ENCODE results near the gene CYB5D1.
A peak's percentile ranks its signal among the peaks of the same experiment; 100 is the strongest.

CYB5D1 gene

DNA sequence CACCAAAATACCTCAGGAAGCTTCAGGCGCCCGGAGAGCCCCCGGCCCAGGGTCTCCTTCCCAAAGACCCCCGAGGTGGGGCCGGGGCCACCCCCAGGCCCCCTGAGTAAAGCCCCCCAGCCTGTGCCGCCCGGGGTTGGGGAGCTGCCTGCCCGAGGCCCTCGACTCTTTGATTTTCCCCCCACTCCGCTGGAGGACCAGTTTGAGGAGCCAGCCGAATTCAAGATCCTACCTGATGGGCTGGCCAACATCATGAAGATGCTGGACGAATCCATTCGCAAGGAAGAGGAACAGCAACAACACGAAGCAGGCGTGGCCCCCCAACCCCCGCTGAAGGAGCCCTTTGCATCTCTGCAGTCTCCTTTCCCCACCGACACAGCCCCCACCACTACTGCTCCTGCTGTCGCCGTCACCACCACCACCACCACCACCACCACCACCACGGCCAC lies 9.6 kb upstream of the CYB5D1 start:
- peaks cover 81% of the 10 kb centered on the region for H3K4me1 Mint-ChIP-seq
- H3K27me3 Mint-ChIP-seq = no peaks in the 10 kb centered on the region
- peak overlapping the region; percentile 35 to 46 for H3K4me3 Mint-ChIP-seq
- DNase-seq = no peak
- H3K27ac Mint-ChIP-seq = peak overlapping the region; percentile 46 to 59
- no peak for ATAC-seq
- H3K9me3 Mint-ChIP-seq = no peaks in the 10 kb centered on the region

DNA sequence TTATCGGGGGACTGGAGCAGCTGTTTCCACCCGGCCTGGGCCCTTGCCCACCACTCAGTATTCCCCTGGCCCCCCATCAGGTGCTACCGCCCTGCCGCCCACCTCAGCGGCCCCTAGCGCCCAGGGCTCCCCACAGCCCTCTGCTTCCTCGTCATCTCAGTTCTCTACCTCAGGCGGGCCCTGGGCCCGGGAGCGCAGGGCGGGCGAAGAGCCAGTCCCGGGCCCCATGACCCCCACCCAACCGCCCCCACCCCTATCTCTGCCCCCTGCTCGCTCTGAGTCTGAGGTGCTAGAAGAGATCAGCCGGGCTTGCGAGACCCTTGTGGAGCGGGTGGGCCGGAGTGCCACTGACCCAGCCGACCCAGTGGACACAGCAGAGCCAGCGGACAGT lies 9.1 kb upstream of the CYB5D1 start:
- no peak overlapping the region for H3K27ac Mint-ChIP-seq
- DNase-seq = no peak
- peaks cover 83% of the 10 kb centered on the region for H3K4me1 Mint-ChIP-seq
- H3K9me3 Mint-ChIP-seq = no peaks in the 10 kb centered on the region
- ATAC-seq = no peak
- H3K4me3 Mint-ChIP-seq = no peak overlapping the region
- no peaks in the 10 kb centered on the region for H3K27me3 Mint-ChIP-seq

DNA sequence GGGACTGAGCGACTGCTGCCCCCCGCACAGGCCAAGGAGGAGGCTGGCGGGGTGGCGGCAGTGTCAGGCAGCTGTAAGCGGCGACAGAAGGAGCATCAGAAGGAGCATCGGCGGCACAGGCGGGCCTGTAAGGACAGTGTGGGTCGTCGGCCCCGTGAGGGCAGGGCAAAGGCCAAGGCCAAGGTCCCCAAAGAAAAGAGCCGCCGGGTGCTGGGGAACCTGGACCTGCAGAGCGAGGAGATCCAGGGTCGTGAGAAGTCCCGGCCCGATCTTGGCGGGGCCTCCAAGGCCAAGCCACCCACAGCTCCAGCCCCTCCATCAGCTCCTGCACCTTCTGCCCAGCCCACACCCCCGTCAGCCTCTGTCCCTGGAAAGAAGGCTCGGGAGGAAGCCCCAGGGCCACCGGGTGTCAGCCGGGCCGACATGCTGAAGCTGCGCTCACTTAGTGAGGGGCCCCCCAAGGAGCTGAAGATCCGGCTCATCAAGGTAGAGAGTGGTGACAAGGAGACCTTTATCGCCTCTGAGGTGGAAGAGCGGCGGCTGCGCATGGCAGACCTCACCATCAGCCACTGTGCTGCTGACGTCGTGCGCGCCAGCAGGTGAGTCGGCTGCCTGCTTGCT lies 8.6 kb upstream of the CYB5D1 start:
- no peaks in the 10 kb centered on the region for H3K9me3 Mint-ChIP-seq
- H3K4me1 Mint-ChIP-seq = peaks cover 87% of the 10 kb centered on the region
- H3K27ac Mint-ChIP-seq = peak overlapping the region in 1 of 2 donors; percentile 12
- no peak overlapping the region for H3K4me3 Mint-ChIP-seq
- no peaks in the 10 kb centered on the region for H3K27me3 Mint-ChIP-seq
- DNase-seq (no peak), ATAC-seq (no peak)

DNA sequence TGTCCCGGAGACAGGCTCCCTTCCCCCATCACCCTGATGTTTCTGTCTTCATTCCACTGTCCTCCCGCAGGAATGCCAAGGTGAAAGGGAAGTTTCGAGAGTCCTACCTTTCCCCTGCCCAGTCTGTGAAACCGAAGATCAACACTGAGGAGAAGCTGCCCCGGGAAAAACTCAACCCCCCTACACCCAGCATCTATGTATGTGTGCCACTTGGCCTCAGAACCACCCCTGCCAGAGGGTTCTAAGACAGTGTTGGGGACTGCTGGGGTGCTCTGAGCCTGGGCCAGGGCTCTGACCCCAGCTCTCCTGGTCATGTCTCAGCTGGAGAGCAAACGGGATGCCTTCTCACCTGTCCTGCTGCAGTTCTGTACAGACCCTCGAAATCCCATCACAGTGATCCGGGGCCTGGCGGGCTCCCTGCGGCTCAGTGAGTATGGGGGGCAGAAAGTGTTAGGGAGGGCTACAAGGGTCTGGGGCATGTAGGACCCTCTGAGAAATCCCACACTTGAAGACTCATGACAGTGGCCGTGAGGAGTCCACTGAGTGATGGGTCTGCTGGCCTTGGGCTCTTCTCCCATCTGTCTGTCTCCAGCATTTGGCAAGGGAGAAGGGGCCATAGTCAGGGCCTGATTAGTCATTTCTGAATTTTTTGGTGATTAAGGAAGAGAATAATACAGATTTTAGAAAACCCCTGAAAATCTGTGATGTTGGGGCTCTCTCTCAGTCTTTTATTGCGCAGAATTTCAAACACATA lies 7.9 kb upstream of the CYB5D1 start:
- ATAC-seq (no peak), DNase-seq (no peak)
- Mint-ChIP-seq H3K4me1 (peaks cover 85% of the 10 kb centered on the region), H3K27me3 (no peaks in the 10 kb centered on the region), H3K4me3 (peak overlapping the region in 1 of 2 donors; percentile 51), H3K27ac (peak overlapping the region in 1 of 2 donors; percentile 71), H3K9me3 (no peaks in the 10 kb centered on the region)

DNA sequence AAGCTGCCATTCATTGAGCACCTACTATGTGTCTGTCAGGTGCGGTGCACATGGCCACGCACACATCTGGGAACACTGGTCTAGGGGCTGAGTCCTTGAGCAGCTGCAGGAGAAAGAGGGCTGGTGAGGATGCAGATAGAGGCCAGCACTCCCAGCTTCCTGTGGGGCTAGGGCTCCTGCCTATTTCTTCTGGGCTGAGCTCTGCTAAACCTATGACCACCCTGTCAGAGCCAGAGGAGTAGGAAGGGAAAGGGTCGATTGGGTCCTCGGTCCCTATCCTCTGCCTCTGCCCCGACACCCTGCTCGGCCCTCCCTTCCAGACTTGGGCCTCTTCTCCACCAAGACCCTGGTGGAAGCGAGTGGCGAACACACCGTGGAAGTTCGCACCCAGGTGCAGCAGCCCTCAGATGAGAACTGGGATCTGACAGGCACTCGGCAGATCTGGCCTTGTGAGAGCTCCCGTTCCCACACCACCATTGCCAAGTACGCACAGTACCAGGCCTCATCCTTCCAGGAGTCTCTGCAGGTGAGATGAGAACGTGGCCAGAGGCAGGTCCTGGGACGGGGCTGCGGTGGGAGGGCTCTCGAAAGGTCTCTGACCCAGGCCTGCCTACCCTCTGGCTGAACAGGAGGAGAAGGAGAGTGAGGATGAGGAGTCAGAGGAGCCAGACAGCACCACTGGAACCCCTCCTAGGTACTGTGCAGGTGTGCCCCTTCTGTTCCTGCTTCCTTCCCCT lies 6.9 kb upstream of the CYB5D1 start:
- Mint-ChIP-seq H3K4me1 (peaks cover 76% of the 10 kb centered on the region), H3K27ac (peak overlapping the region in 1 of 2 donors; percentile 77), H3K9me3 (no peaks in the 10 kb centered on the region), H3K27me3 (no peaks in the 10 kb centered on the region), H3K4me3 (peak overlapping the region; percentile 63 to 79)
- no peak for DNase-seq
- ATAC-seq = peak; percentile 21

DNA sequence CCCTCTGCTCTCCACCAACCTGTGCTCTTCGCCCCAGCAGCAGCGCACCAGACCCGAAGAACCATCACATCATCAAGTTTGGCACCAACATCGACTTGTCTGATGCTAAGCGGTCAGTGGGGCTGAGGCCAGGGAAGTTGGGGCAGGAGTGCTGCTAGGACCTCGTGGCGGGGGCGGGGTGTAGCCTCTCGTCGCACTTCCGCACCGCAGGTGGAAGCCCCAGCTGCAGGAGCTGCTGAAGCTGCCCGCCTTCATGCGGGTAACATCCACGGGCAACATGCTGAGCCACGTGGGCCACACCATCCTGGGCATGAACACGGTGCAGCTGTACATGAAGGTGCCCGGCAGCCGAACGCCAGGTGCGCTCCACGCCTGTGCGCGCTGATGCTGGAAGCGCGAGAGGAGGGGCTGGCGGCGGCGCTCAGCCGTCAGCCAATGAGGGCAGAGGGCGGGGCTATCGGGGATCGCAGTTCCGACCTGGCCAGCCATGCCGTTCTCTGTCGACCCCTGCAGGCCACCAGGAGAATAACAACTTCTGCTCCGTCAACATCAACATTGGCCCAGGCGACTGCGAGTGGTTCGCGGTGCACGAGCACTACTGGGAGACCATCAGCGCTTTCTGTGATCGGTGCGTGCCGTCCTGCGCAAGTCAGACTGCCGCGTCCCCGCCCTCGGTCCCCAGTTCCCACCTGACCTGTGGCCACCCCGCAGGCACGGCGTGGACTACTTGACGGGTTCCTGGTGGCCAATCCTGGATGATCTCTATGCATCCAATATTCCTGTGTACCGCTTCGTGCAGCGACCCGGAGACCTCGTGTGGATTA lies 6.2 kb upstream of the CYB5D1 start:
- H3K4me1 Mint-ChIP-seq = peaks cover 68% of the 10 kb centered on the region

DNA sequence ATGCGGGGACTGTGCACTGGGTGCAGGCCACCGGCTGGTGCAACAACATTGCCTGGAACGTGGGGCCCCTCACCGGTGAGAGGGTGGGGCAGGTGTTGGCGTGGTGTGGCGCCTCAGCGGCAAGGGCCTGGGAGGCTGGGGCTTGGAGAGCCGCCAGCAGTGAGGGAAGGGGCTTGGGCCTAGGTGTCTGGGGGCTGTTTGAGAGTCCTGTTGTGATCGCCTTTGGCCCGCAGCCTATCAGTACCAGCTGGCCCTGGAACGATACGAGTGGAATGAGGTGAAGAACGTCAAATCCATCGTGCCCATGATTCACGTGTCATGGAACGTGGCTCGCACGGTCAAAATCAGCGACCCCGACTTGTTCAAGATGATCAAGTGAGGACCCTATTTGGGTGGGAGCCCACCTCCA lies 5.5 kb upstream of the CYB5D1 start:
- H3K4me3 Mint-ChIP-seq = no peak overlapping the region
- H3K27ac Mint-ChIP-seq = peak overlapping the region in 1 of 2 donors; percentile 89
- H3K27me3 Mint-ChIP-seq = no peaks in the 10 kb centered on the region
- H3K9me3 Mint-ChIP-seq = no peaks in the 10 kb centered on the region
- ATAC-seq (no peak), DNase-seq (no peak)
- peaks cover 62% of the 10 kb centered on the region for H3K4me1 Mint-ChIP-seq

More for the DNA sequence above, 6.2 kb upstream of the CYB5D1 start:
- Mint-ChIP-seq H3K4me3 (peak overlapping the region; percentile 47 to 79), H3K27ac (peak overlapping the region in 1 of 2 donors; percentile 88), H3K27me3 (no peaks in the 10 kb centered on the region), H3K9me3 (no peaks in the 10 kb centered on the region)
- ATAC-seq = peak; percentile 88
- DNase-seq = peak; percentile 90 to 91

DNA sequence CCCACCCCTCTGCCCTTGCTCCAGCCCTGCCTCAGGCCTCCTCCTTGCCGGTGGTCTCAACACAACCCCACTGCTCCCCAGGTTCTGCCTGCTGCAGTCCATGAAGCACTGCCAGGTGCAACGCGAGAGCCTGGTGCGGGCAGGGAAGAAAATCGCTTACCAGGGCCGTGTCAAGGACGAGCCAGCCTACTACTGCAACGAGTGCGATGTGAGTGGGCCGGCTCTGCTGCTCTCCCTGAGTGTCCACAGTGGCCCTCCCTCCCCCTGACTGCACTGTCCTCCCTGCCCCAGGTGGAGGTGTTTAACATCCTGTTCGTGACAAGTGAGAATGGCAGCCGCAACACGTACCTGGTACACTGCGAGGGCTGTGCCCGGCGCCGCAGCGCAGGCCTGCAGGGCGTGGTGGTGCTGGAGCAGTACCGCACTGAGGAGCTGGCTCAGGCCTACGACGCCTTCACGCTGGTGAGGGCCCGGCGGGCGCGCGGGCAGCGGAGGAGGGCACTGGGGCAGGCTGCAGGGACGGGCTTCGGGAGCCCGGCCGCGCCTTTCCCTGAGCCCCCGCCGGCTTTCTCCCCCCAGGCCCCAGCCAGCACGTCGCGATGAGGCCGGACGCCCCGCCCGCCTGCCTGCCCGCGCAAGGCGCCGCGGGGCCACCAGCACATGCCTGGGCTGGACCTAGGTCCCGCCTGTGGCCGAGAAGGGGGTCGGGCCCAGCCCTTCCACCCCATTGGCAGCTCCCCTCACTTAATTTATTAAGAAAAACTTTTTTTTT lies 4.7 kb upstream of the CYB5D1 start:
- DNase-seq (no peak), ATAC-seq (no peak)
- Mint-ChIP-seq H3K4me1 (peaks cover 55% of the 10 kb centered on the region), H3K4me3 (no peak overlapping the region), H3K27me3 (no peaks in the 10 kb centered on the region), H3K9me3 (no peaks in the 10 kb centered on the region), H3K27ac (no peak overlapping the region)

DNA sequence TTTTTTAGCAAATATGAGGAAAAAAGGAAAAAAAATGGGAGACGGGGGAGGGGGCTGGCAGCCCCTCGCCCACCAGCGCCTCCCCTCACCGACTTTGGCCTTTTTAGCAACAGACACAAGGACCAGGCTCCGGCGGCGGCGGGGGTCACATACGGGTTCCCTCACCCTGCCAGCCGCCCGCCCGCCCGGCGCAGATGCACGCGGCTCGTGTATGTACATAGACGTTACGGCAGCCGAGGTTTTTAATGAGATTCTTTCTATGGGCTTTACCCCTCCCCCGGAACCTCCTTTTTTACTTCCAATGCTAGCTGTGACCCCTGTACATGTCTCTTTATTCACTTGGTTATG lies 4.1 kb upstream of the CYB5D1 start:
- no peaks in the 10 kb centered on the region for H3K9me3 Mint-ChIP-seq
- H3K4me3 Mint-ChIP-seq = no peak overlapping the region
- DNase-seq = no peak
- H3K4me1 Mint-ChIP-seq = peaks cover 51% of the 10 kb centered on the region
- no peak for ATAC-seq
- H3K27ac Mint-ChIP-seq = peak overlapping the region in 1 of 2 donors; percentile 63
- no peaks in the 10 kb centered on the region for H3K27me3 Mint-ChIP-seq

DNA sequence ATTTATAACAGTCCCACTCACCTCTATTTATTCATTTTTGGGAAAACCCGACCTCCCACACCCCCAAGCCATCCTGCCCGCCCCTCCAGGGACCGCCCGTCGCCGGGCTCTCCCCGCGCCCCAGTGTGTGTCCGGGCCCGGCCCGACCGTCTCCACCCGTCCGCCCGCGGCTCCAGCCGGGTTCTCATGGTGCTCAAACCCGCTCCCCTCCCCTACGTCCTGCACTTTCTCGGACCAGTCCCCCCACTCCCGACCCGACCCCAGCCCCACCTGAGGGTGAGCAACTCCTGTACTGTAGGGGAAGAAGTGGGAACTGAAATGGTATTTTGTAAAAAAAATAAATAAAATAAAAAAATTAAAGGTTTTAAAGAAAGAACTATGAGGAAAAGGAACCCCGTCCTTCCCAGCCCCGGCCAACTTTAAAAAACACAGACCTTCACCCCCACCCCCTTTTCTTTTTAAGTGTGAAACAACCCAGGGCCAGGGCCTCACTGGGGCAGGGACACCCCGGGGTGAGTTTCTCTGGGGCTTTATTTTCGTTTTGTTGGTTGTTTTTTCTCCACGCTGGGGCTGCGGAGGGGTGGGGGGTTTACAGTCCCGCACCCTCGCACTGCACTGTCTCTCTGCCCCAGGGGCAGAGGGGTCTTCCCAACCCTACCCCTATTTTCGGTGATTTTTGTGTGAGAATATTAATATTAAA lies 3.6 kb upstream of the CYB5D1 start:
- ATAC-seq (no peak), DNase-seq (no peak)
- Mint-ChIP-seq H3K9me3 (no peaks in the 10 kb centered on the region), H3K27me3 (no peaks in the 10 kb centered on the region), H3K4me3 (no peak overlapping the region), H3K4me1 (peaks cover 45% of the 10 kb centered on the region), H3K27ac (no peak overlapping the region)

DNA sequence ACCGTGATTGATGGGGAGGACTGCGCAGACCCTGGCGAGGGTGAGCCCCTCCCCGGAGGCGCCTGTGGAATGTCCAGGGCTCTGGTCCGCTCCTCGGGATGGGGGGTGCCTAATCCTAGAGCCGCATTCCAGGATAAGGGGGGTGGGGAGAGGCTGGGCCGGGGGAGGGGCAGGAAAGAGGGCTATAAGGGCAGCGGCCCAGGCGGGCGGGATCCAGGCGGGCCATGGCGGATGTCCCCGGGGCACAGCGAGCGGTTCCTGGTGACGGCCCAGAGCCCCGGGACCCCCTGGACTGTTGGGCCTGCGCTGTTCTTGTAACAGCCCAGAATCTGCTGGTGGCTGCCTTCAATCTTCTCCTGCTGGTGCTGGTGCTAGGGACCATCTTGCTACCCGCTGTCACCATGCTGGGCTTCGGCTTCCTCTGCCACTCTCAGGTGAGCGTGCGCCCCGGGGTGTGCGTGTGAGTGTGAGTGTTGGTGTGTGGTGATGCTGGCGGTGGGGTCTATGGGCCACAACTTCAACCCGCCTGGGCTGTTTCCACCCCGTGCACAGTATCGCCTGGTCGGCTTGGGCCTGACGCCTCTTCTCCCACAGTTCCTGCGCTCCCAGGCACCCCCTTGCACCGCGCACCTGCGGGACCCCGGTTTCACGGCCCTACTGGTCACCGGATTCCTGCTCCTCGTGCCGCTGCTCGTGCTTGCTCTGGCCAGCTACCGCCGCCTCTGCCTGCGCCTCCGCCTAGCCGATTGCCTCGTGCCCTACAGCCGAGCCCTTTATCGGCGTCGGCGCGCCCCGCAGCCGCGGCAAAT lies 2.7 kb upstream of the CYB5D1 start, which contains the start of gene TMEM88:
Gene TMEM88 (plus strand): TSS at position 216 of the 809 bp plus-strand sequence. CDS start 9 bp downstream, at position 225.
- Mint-ChIP-seq H3K27me3 (no peaks in the 10 kb centered on the region), H3K4me1 (peaks cover 37% of the 10 kb centered on the region), H3K9me3 (no peaks in the 10 kb centered on the region), H3K27ac (peak within 1 kb of the TSS in 1 of 2 donors; percentile 63), H3K4me3 (peak within 1 kb of the TSS in 1 of 2 donors; percentile 14)
- ATAC-seq (no peak), DNase-seq (no peak)

DNA sequence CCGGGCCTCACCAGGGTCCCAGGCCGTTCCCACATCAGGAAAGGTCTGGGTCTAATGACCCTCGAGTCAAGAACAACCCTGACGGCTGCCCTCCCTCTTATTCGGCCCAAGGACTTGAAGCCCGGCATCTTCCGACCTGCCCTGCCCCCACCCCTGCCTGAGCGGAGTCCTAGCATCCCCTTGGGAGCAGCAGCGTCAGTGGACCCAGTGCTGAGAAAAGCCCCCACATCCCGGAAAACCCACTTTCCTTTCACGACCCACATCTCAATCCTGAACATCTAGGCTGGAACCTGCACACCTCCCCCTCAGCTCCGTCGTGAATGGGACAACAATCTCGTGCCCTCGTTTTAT lies 2.2 kb upstream of the CYB5D1 start:
- Mint-ChIP-seq H3K4me1 (peaks cover 34% of the 10 kb centered on the region), H3K27me3 (no peaks in the 10 kb centered on the region), H3K4me3 (no peak overlapping the region), H3K9me3 (no peaks in the 10 kb centered on the region), H3K27ac (no peak overlapping the region)
- ATAC-seq = no peak
- DNase-seq = no peak

DNA sequence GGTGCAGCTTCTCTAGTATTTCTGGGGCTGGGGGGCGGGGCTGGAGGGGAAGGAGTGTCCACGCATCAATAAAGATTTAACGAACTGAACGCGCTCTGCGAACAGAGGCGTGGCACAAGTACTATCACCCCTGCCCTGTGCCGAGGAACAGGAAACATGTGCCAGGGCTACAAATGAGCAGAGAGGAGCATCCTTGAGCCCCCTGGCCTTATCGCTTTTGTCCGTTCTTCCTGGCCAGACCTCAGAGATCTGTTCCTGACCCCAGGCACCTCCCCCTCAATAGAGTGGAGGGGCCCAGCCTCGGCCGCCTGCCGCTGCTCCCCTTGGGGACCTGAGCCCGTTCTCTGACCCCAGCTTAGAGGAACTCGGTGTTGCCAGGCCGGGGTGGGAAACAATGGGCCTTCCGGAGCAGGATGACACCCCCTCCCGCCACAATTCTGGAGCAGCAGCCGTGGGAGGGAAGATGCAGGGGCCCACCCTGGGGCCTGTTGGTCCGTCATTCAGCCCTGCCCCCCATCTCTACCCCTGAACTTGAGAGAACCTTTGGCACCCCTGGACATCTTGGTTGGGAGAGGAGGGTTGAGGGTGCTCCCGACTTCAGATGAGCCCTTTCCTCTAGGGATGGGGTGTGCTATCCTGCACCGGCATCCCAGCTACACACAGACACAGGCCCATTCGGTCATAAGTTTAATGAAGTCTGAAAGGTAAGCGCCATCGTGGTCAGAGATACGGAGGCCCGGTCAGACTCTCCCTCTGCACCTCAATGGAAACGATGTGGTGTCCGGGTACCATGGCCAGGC lies 1.6 kb upstream of the CYB5D1 start:
- Mint-ChIP-seq H3K27ac (no peak overlapping the region), H3K4me3 (no peak overlapping the region), H3K4me1 (peaks cover 33% of the 10 kb centered on the region), H3K9me3 (no peaks in the 10 kb centered on the region), H3K27me3 (no peaks in the 10 kb centered on the region)
- ATAC-seq (no peak), DNase-seq (no peak)
